Body of pancreas (tissue), 4 donors: ENCODE results near the gene NGEF. TPM values are rescaled to one million over a fixed set of nuclear protein-coding genes. Genes with fewer than 3 reads are reported as not detected.

Experiments used
- ATAC-seq: fragments of 150-250 bp; one replicate; pipeline ENCODE4 v1.9.1; 2016
- DNase-seq, 4 donors: peaks; one replicate each; pipeline ENCODE4 v3.0.0-alpha.2; 2019
- H3K27ac ChIP-seq, 4 donors: fragments of 200-600 bp; sonication (generic); 1 replicate in 3 of 4; 2 replicates in 1 of 4; pipeline versions ENCODE4 v1.5.1 to v1.6.1; 2016 to 2019; ENCODE audit warnings: mild to moderate bottlenecking in 1 of 4, mixed read lengths in 1 of 4, moderate library complexity in 1 of 4
- H3K27me3 ChIP-seq, 2 donors: fragments of 200-600 bp; sonication (generic); one replicate each; pipeline ENCODE4 v1.6.0; 2016; ENCODE audit warnings: mild to moderate bottlenecking in 1 of 2
- H3K36me3 ChIP-seq, 2 donors: fragments of 200-600 bp; sonication (generic); replicated peaks in 1 of 2; 2 replicates each; pipeline ENCODE4 v1.5.1; 2016; ENCODE audit warnings: low read depth in 2 of 2; ENCODE audit not compliant: insufficient read depth in 1 of 2
- H3K4me1 ChIP-seq: fragments of 200-600 bp; sonication (generic); one replicate; pipeline ENCODE4 v1.6.0; 2016
- H3K4me3 ChIP-seq, 2 donors: fragments of 200-600 bp; sonication (generic); 1 replicate in 1 of 2; 2 replicates in 1 of 2; pipeline ENCODE4 v1.5.1; 2016 to 2019
- H3K9me3 ChIP-seq, 3 donors: fragments of 200-600 bp; sonication (generic); 1 replicate in 2 of 3; 2 replicates in 1 of 3; pipeline ENCODE4 v1.5.1; 2016
- CTCF ChIP-seq, 7 experiments: fragments of 450-650 bp in 4 of 7; fragments of 200-600 bp in 3 of 7; sonication (generic) in 3 of 7; IDR thresholded peaks; one replicate each; pipeline ENCODE4 v1.5.1; 2016 to 2019; ENCODE audit warnings: antibody characterized with exemption in 7 of 7
- POLR2A ChIP-seq, 3 donors: fragments of 450-650 bp; IDR thresholded peaks; one replicate each; pipeline ENCODE4 v1.6.1; 2016; ENCODE audit warnings: antibody characterized with exemption in 3 of 3, mild to moderate bottlenecking in 2 of 3
- WGBS, 2 donors: methylation state at CpG; one replicate each; pipeline ENCODE4 v1.1.5; 2017; 5-methylcytosine and 5-hydroxymethylcytosine counted together
- intact Hi-C: fragments of 100-400 bp; cut with DNase I; formaldehyde crosslinking; loops from one replicate; pipeline ENCODE4 v1.15.1; 2023
- total RNA-seq, 2 donors: library from RNA; depleted of rRNA; stranded (reverse); fragments of >200 nt; gene quantifications; one replicate each; pipeline ENCODE4 v1.1.0, GENCODE V29; 2016

Gene NGEF
- total RNA-seq, 2 donors from 2014 or later = 4.9 to 7.0 TPM

GRCh38 chr2:233044974-233045605 lies 32.0 kb upstream of the NGEF start:
- ATAC-seq = no peak
- no peak overlapping the region for H3K4me3 ChIP-seq
- no peak for TF ChIP-seq CTCF (IDR thresholded peaks at IDR 0.05)
- no peak for TF ChIP-seq POLR2A (IDR thresholded peaks at IDR 0.05)
- H3K27me3 ChIP-seq = no peaks in the 10 kb centered on the region
- 76 to 79% methylated on average over 9 of the region's 9 CpGs for WGBS, 2 donors
- H3K36me3 ChIP-seq = no peaks in the 10 kb centered on the region
- DNase-seq = no peak
- intact Hi-C loops = no loop called here
- H3K9me3 ChIP-seq = no peaks in the 10 kb centered on the region
- H3K4me1 ChIP-seq = no peaks in the 10 kb centered on the region
- H3K27ac ChIP-seq = no peak overlapping the region

- no peaks in the 10 kb centered on the region for H3K9me3 ChIP-seq
- ATAC-seq (no peak), DNase-seq (no peak)
- no peak for TF ChIP-seq POLR2A (IDR thresholded peaks at IDR 0.05)
- no peak for TF ChIP-seq CTCF (IDR thresholded peaks at IDR 0.05)
- no peaks in the 10 kb centered on the region for H3K36me3 ChIP-seq
- intact Hi-C loops = no loop called here
- H3K4me1 ChIP-seq = no peaks in the 10 kb centered on the region
- H3K4me3 ChIP-seq = no peak overlapping the region
- 73 to 77% methylated on average over 8 to 9 of the region's 9 CpGs for WGBS, 2 donors
- H3K27ac ChIP-seq = no peak overlapping the region
- no peaks in the 10 kb centered on the region for H3K27me3 ChIP-seq
These were observed 29.5 kb upstream of the NGEF start for GRCh38 chr2:233042549-233042948.

GRCh38 chr2:233041722-233042323 lies 28.8 kb upstream of the NGEF start:
- Histone ChIP-seq H3K27ac (no peak overlapping the region), H3K27me3 (no peaks in the 10 kb centered on the region), H3K4me1 (no peaks in the 10 kb centered on the region), H3K36me3 (no peaks in the 10 kb centered on the region), H3K4me3 (no peak overlapping the region), H3K9me3 (no peaks in the 10 kb centered on the region)
- TF ChIP-seq CTCF (IDR thresholded peaks at IDR 0.05) = no peak
- TF ChIP-seq POLR2A (IDR thresholded peaks at IDR 0.05) = no peak
- ATAC-seq (no peak), DNase-seq (no peak)
- WGBS, 2 donors = 57 to 59% methylated on average over 10 of the region's 10 CpGs
- intact Hi-C loops = no loop called here

- no peak overlapping the region for H3K27ac ChIP-seq
- intact Hi-C loops = no loop called here
- DNase-seq (no peak), ATAC-seq (no peak)
- no peak overlapping the region for H3K4me3 ChIP-seq
- TF ChIP-seq CTCF (IDR thresholded peaks at IDR 0.05) = no peak
- TF ChIP-seq POLR2A (IDR thresholded peaks at IDR 0.05) = no peak
- H3K27me3 ChIP-seq = no peaks in the 10 kb centered on the region
- no peaks in the 10 kb centered on the region for H3K9me3 ChIP-seq
- H3K36me3 ChIP-seq = no peaks in the 10 kb centered on the region
- 76 to 83% methylated on average over 4 of the region's 4 CpGs for WGBS, 2 donors
- no peaks in the 10 kb centered on the region for H3K4me1 ChIP-seq
These were observed 27.5 kb upstream of the NGEF start for GRCh38 chr2:233040571-233040970.
